ENCODE results near the gene SEL1L. TPM values are rescaled to one million over a fixed set of nuclear protein-coding genes. Genes with fewer than 3 reads are reported as not detected.

SEL1L gene
- 100 to 1,000 TPM; 118 to 119 TPM for total RNA-seq
- polyA plus RNA-seq = 10 to 100 TPM; 13.1 to 21.7 TPM
- long read RNA-seq, donor 1, full-length matches to known transcripts = 32 of 75 reads
- long read RNA-seq, donor 1, partial matches to known transcripts = 9 of 75 reads
- long read RNA-seq, donor 1, other reads (novel, unspliced or antisense) = 34 of 75 reads
- long read RNA-seq, donor 2, full-length matches to known transcripts = 17 of 38 reads
- long read RNA-seq, donor 2, partial matches to known transcripts = 4 of 38 reads
- long read RNA-seq, donor 2, other reads (novel, unspliced or antisense) = 17 of 38 reads

DNA sequence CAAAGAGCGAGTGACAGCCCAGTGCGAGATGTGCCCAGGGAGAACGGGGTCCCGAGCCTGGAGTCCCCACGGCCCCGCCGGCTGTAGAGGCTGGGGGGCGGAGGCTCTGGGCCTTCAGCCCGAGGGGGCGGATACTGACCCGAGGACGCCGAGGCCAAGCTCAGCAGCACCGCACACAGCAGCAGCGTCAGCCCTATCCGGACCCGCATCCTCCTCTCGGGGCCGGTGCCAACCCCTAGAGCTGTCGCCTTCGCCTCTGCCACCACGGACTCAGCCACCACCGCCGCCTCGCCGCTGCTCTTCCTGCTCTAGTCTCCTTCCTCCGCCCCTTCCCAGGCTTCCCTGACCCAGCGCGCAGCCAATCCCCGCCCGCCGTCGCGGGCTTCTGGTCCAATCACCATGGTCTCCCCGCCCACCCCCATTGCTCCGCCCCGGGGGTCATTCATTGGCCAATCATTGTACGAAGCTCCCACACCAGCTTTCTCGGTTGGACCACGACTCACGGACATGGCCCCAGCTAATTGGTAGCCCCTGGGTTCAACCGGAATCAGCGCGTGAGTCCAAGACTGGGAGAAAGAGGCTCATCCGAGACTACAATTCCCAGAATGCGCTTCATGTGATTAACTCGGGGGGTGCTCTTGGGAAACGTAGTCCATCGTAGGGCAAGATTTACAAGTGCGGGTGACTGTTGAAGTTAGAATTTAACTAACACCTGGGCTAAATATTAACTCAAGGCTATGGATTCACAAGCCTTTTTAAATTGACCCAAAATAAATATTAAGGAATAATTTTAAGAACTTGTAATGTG is at the start of gene SEL1L:
Gene SEL1L (minus strand): TSS at position 318 of the 808 bp plus-strand sequence. CDS start 109 bp downstream, at position 209.
- ATAC-seq (ENCODE audit: low FRiP score) = peak; percentile 99
- Histone ChIP-seq H3K4me1 (ENCODE audit: control insufficient read depth in 1 of 2, insufficient read depth in 2 of 2, low read length in 2 of 2) (peaks cover 0 to 2% of the 10 kb centered on the region in 2 donors), H3K9me3 (ENCODE audit: control insufficient read depth, low read length) (no peaks in the 10 kb centered on the region), H3K36me3 (ENCODE audit: control insufficient read depth in 1 of 2, insufficient read depth in 2 of 2, low read length in 1 of 2) (no peaks in the 10 kb centered on the region), H3K4me3 (ENCODE audit: low read length in 2 of 2) (peak within 1 kb of the TSS; percentile 65 to 74), H3K27ac (ENCODE audit: low read depth in 1 of 2, low read length in 2 of 2) (no peak within 1 kb of the TSS), H3K27me3 (ENCODE audit: control insufficient read depth in 1 of 2, insufficient read depth in 2 of 2, low read length in 1 of 2) (no peaks in the 10 kb centered on the region)
- intact Hi-C loops (cut with DNase I) = no loop called here
- peak; percentile 100 for DNase-seq
- WGBS, 2 donors = 0% methylated on average over 42 to 50 of the region's 50 CpGs

DNA sequence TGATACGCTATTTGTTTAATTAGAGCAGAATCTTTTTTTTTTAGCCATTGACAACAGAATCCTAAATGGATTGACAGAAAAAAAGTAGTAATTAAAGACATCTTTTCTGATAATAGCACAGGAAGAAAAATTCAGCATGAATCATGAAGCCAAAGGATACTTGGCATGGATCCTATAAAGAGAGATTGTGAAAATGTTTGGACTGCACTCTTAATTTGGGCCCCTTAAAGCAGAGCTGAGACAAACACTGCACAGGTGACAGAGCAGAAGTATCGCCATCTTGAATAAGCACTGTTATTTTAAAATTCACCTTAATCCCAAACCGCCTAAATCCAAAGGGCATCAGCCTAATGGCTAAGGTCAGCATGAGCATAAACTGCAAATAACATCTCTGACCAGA is 48.8 kb upstream of the SEL1L start:
- H3K9me3 ChIP-seq (ENCODE audit: control insufficient read depth, low read length) = no peaks in the 10 kb centered on the region
- no peaks in the 10 kb centered on the region for H3K4me1 ChIP-seq (ENCODE audit: control insufficient read depth in 1 of 2, insufficient read depth in 2 of 2, low read length in 2 of 2)
- H3K27ac ChIP-seq (ENCODE audit: low read depth in 1 of 2, low read length in 2 of 2) = no peak overlapping the region
- DNase-seq (no peak), ATAC-seq (ENCODE audit: low FRiP score) (no peak)
- no peaks in the 10 kb centered on the region for H3K27me3 ChIP-seq (ENCODE audit: control insufficient read depth in 1 of 2, insufficient read depth in 2 of 2, low read length in 1 of 2)
- intact Hi-C loops (cut with DNase I) = no loop called here
- no peak overlapping the region for H3K4me3 ChIP-seq (ENCODE audit: low read length in 2 of 2)
- 75 to 85% methylated on average over 3 of the region's 3 CpGs for WGBS, 2 donors
- no peaks in the 10 kb centered on the region for H3K36me3 ChIP-seq (ENCODE audit: control insufficient read depth in 1 of 2, insufficient read depth in 2 of 2, low read length in 1 of 2)

DNA sequence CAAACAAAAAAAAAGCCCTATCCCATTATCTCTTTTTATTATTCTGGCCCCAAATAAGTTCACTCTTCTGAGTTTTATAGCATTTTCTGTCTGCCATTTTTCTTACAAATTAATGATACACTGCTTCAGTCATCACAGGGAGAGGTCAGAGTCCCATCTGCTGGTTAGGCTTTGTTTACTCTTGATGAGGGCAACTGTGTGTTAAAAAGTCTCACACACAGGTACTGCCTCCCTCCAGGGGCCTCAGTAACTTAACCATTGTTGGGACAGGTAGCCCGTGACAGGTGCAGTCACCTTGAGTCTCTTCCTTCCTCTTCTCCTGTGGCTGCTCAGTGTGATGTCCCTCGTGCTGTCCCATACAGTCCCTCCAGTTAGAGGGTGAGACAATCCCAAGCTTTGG is 45.5 kb upstream of the SEL1L start:
- Histone ChIP-seq H3K27ac (ENCODE audit: low read depth in 1 of 2, low read length in 2 of 2) (no peak overlapping the region), H3K36me3 (ENCODE audit: control insufficient read depth in 1 of 2, insufficient read depth in 2 of 2, low read length in 1 of 2) (no peaks in the 10 kb centered on the region), H3K4me3 (ENCODE audit: low read length in 2 of 2) (no peak overlapping the region), H3K4me1 (ENCODE audit: control insufficient read depth in 1 of 2, insufficient read depth in 2 of 2, low read length in 2 of 2) (peaks cover 2 to 4% of the 10 kb centered on the region in 2 donors), H3K9me3 (ENCODE audit: control insufficient read depth, low read length) (no peaks in the 10 kb centered on the region), H3K27me3 (ENCODE audit: control insufficient read depth in 1 of 2, insufficient read depth in 2 of 2, low read length in 1 of 2) (no peaks in the 10 kb centered on the region)
- ATAC-seq (ENCODE audit: low FRiP score) (no peak), DNase-seq (no peak)
- intact Hi-C loops (cut with DNase I) = loop anchor here in 1 of 2 donors (10.0 kb wide), 1 partner anchor 206 kb away; no protein-coding TSS in a partner anchor
- 93 to 95% methylated on average over 2 of the region's 2 CpGs for WGBS, 2 donors

DNA sequence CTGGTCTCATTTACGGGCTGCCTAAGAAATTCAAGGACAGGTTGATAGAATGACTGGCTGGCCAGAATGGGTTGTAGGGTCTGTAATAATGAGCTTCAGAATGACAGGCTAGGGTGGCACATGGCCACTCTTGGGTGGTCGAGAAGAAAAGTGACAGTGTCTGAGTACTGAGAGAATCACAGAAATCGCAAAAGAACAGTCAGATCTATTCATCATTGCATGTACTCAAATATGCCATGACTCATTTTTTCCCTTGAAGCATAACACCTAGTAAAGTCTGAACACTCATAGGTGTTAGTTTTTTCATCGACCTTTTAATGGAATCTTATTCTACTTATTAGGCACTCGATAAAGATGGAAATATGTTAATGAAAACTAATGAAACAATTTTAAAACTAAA is 37.8 kb upstream of the SEL1L start:
- WGBS, 2 donors = 80% methylated on average over 5 of the region's 5 CpGs
- DNase-seq = no peak
- no peaks in the 10 kb centered on the region for H3K9me3 ChIP-seq (ENCODE audit: control insufficient read depth, low read length)
- ATAC-seq (ENCODE audit: low FRiP score) = no peak
- intact Hi-C loops (cut with DNase I) = loop anchor here in 1 of 2 donors (10.0 kb wide), 1 partner anchor 213 kb away; no protein-coding TSS in a partner anchor
- H3K27ac ChIP-seq (ENCODE audit: low read depth in 1 of 2, low read length in 2 of 2) = no peak overlapping the region
- H3K36me3 ChIP-seq (ENCODE audit: control insufficient read depth in 1 of 2, insufficient read depth in 2 of 2, low read length in 1 of 2) = no peaks in the 10 kb centered on the region
- H3K27me3 ChIP-seq (ENCODE audit: control insufficient read depth in 1 of 2, insufficient read depth in 2 of 2, low read length in 1 of 2) = no peaks in the 10 kb centered on the region
- no peak overlapping the region for H3K4me3 ChIP-seq (ENCODE audit: low read length in 2 of 2)
- peaks cover 8 to 9% of the 10 kb centered on the region in 2 donors for H3K4me1 ChIP-seq (ENCODE audit: control insufficient read depth in 1 of 2, insufficient read depth in 2 of 2, low read length in 2 of 2)

DNA sequence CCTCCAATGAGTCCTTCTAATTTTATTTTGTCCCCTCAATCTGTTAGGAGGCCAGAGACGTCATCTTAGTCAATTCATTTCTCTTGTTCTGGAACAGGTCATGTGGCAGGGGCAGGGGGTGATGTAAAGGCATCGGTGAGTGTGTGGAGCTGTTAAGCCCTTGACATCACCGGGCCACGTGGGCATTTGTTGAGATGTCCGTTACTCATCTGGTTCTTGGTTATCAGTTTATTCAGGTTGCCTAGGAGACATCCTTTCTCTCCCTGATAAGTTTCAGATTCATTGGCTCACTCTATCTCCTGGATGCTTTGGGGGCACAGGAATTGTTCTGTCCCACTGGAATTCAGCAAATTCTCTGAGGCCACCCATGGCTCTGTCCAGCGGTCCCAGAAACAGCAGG is 33.6 kb upstream of the SEL1L start:
- H3K27ac ChIP-seq (ENCODE audit: low read depth in 1 of 2, low read length in 2 of 2) = no peak overlapping the region
- H3K27me3 ChIP-seq (ENCODE audit: control insufficient read depth in 1 of 2, insufficient read depth in 2 of 2, low read length in 1 of 2) = no peaks in the 10 kb centered on the region
- H3K9me3 ChIP-seq (ENCODE audit: control insufficient read depth, low read length) = no peaks in the 10 kb centered on the region
- ATAC-seq (ENCODE audit: low FRiP score) (no peak), DNase-seq (no peak)
- WGBS, 2 donors = 81 to 84% methylated on average over 6 of the region's 6 CpGs
- no peaks in the 10 kb centered on the region for H3K4me1 ChIP-seq (ENCODE audit: control insufficient read depth in 1 of 2, insufficient read depth in 2 of 2, low read length in 2 of 2)
- no peak overlapping the region for H3K4me3 ChIP-seq (ENCODE audit: low read length in 2 of 2)
- no peaks in the 10 kb centered on the region for H3K36me3 ChIP-seq (ENCODE audit: control insufficient read depth in 1 of 2, insufficient read depth in 2 of 2, low read length in 1 of 2)
- intact Hi-C loops (cut with DNase I) = no loop called here

DNA sequence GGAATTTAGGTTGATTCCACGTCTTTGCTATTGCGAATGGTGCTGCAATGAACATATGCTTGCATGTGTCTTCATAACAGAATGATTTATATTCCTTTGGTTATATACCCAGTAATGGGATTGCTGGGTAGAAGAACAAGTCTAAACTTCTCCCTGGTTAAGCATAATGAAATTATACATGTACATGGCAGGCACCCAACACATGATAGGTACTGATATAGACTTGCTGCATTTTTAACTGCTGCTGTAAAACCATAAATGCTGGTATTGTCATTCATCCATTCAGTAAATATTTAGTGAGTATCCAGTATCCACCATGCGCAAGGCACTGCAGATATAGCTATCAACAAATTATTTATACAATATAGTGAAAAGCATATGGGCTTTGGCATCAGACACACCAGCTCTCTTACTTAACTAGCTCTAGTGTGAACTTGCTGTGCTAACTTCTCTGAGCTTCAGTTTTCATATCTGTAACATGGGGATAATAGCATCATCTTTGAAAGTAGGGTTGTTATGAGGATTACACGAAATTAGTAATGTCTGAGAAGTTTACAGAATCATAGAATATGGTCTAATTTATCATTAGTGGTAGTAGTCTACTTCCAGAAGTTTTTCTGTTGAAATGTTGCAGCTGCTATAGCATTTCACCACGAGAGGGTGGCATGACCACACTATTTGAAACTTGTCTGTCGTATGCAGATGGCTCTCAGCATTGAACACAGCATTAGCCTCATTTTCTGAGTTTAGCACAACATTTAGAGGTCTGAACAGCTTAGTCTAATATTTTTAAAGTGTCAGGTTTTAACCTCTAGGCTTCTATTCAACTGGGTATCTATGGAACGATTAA is 32.0 kb upstream of the SEL1L start:
- 34 to 36% methylated on average over 7 of the region's 7 CpGs for WGBS, 2 donors
- intact Hi-C loops (cut with DNase I) = no loop called here
- DNase-seq = no peak
- no peak for ATAC-seq (ENCODE audit: low FRiP score)
- Histone ChIP-seq H3K4me1 (ENCODE audit: control insufficient read depth in 1 of 2, insufficient read depth in 2 of 2, low read length in 2 of 2) (no peaks in the 10 kb centered on the region), H3K9me3 (ENCODE audit: control insufficient read depth, low read length) (no peaks in the 10 kb centered on the region), H3K36me3 (ENCODE audit: control insufficient read depth in 1 of 2, insufficient read depth in 2 of 2, low read length in 1 of 2) (no peaks in the 10 kb centered on the region), H3K4me3 (ENCODE audit: low read length in 2 of 2) (no peak overlapping the region), H3K27me3 (ENCODE audit: control insufficient read depth in 1 of 2, insufficient read depth in 2 of 2, low read length in 1 of 2) (no peaks in the 10 kb centered on the region), H3K27ac (ENCODE audit: low read depth in 1 of 2, low read length in 2 of 2) (no peak overlapping the region)

DNA sequence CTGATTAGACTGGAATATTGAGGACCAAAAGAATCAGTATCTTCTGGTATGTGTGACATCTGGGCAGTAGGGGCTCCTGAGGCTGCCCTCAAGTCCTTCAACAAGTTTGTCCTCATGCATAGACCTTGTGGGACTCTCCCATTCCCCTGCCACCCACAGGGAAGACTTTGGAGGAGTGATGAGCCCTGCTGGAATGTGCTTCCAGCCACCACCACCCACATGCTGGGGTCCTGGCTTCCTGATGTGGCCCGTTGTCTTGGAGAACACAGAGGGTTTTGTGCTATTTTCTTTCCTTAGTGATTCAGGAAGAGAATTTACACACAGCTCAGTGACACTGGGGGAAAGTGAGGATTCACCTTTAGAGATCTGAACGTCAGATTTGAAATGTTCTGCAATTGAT is 29.2 kb upstream of the SEL1L start:
- Histone ChIP-seq H3K27me3 (ENCODE audit: control insufficient read depth in 1 of 2, insufficient read depth in 2 of 2, low read length in 1 of 2) (no peaks in the 10 kb centered on the region), H3K36me3 (ENCODE audit: control insufficient read depth in 1 of 2, insufficient read depth in 2 of 2, low read length in 1 of 2) (no peaks in the 10 kb centered on the region), H3K4me3 (ENCODE audit: low read length in 2 of 2) (no peak overlapping the region), H3K27ac (ENCODE audit: low read depth in 1 of 2, low read length in 2 of 2) (no peak overlapping the region), H3K4me1 (ENCODE audit: control insufficient read depth in 1 of 2, insufficient read depth in 2 of 2, low read length in 2 of 2) (no peaks in the 10 kb centered on the region), H3K9me3 (ENCODE audit: control insufficient read depth, low read length) (no peaks in the 10 kb centered on the region)
- 74 to 86% methylated on average over 2 of the region's 2 CpGs for WGBS, 2 donors
- ATAC-seq (ENCODE audit: low FRiP score) (no peak), DNase-seq (no peak)
- intact Hi-C loops (cut with DNase I) = no loop called here

DNA sequence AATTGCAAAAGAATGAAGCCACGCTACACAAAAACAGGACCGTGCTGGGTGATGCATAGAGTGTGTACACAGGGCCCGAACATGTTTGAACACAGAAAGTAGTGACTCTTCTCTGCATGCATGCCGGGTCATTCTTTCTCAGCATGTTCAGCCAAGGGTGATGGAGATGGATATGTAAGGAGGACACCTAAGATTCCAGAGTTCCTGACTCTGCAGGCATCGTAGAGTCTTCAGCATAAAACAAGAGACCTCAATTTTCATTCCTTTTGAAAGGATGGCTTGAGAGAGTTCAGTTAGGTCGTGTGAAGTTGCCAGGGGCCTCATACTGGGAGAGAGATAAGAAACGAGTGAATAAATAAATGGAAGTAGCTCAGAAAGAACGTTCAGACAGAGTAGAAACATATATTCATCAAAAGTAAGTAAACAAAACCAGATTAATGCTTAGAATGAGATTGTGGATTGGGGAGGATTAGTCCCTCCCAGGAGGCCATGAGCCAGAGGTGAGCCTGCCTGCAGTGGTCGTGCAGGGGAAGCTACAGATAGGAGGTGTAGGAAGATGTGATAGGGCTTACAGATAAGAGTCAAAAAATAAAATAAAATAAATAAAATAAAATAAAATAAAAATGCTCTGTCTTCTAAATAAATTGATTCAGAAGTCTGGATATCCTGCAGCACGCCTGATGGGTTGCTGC is 27.6 kb upstream of the SEL1L start:
- H3K27ac ChIP-seq (ENCODE audit: low read depth in 1 of 2, low read length in 2 of 2) = no peak overlapping the region
- no peaks in the 10 kb centered on the region for H3K9me3 ChIP-seq (ENCODE audit: control insufficient read depth, low read length)
- no peaks in the 10 kb centered on the region for H3K4me1 ChIP-seq (ENCODE audit: control insufficient read depth in 1 of 2, insufficient read depth in 2 of 2, low read length in 2 of 2)
- no peak for DNase-seq
- intact Hi-C loops (cut with DNase I) = no loop called here
- H3K27me3 ChIP-seq (ENCODE audit: control insufficient read depth in 1 of 2, insufficient read depth in 2 of 2, low read length in 1 of 2) = no peaks in the 10 kb centered on the region
- 60 to 61% methylated on average over 10 of the region's 10 CpGs for WGBS, 2 donors
- H3K36me3 ChIP-seq (ENCODE audit: control insufficient read depth in 1 of 2, insufficient read depth in 2 of 2, low read length in 1 of 2) = no peaks in the 10 kb centered on the region
- ATAC-seq (ENCODE audit: low FRiP score) = no peak
- no peak overlapping the region for H3K4me3 ChIP-seq (ENCODE audit: low read length in 2 of 2)
